Stomach (tissue), 4 donors: ENCODE measurements around the gene SRSF6.

Source experiments
- EP300 ChIP-seq: sonication (generic); formaldehyde crosslinking; IDR thresholded peaks from one replicate; pipeline ENCODE4 v1.6.1; 2017; ENCODE audit warnings: antibody characterized with exemption
- POLR2AphosphoS5 ChIP-seq, 3 donors: sonication (generic); formaldehyde crosslinking; IDR thresholded peaks; one replicate each; pipeline ENCODE4 v1.6.1; 2016; ENCODE audit warnings: antibody characterized with exemption in 3 of 3
- TF ChIP-seq, protein P1 (sequence below), 7 experiments: fragments of 450-650 bp in 4 of 7; fragments of 200-600 bp in 3 of 7; sonication (generic) in 3 of 7; IDR thresholded peaks; one replicate each; pipeline ENCODE4 v1.5.1; 2016 to 2019; ENCODE audit warnings: antibody characterized with exemption in 7 of 7, control low read depth in 2 of 7, mild to moderate bottlenecking in 1 of 7

DNA sequence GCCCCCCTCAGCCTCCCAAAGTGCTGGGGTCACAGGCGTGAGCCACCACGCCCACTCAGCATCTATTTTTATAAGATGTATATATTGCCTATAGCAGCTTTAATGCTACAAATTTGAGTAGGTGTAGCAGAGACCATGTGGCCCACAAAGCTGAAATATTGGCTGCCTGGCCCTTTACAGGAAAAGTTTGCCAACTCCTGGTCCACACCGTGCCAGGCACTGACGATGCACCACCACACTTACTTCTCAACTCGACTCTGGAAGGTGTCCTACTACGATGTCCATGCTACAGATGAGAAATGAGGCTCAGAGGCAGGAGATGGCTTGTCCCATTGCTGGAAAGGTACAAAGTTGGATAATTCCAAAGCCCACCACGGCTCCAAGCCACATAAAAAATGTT is 17.2 kb upstream of the SRSF6 start:
- TF ChIP-seq POLR2AphosphoS5 (IDR thresholded peaks at IDR 0.05) (no peak), EP300 (no peak)
- TF ChIP-seq, protein P1, sequence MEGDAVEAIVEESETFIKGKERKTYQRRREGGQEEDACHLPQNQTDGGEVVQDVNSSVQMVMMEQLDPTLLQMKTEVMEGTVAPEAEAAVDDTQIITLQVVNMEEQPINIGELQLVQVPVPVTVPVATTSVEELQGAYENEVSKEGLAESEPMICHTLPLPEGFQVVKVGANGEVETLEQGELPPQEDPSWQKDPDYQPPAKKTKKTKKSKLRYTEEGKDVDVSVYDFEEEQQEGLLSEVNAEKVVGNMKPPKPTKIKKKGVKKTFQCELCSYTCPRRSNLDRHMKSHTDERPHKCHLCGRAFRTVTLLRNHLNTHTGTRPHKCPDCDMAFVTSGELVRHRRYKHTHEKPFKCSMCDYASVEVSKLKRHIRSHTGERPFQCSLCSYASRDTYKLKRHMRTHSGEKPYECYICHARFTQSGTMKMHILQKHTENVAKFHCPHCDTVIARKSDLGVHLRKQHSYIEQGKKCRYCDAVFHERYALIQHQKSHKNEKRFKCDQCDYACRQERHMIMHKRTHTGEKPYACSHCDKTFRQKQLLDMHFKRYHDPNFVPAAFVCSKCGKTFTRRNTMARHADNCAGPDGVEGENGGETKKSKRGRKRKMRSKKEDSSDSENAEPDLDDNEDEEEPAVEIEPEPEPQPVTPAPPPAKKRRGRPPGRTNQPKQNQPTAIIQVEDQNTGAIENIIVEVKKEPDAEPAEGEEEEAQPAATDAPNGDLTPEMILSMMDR (IDR thresholded peaks at IDR 0.05), result no peak
